Activated naive CD8-positive, alpha-beta T cell treated with anti-CD3 and anti-CD28 coated beads, Interleukin-2, amount 50 U/mL, for 24 hours (primary cell): Measurements from ENCODE around the gene ADGRL4.
"Not testable (repeated sequence)": the region's sequence is repeated elsewhere in the genome, so short reads cannot be mapped to it uniquely, and the experiment has no call there.

Source experiments
- ATAC-seq: fragments of 150-1000 bp; cut with Tn5 transposase; one replicate; pipeline ENCODE4 v1.10.0; 2021
- DNase-seq: peaks from one replicate; pipeline ENCODE4 v3.0.0; 2021
- H3K27ac Mint-ChIP-seq: one replicate; pipeline ENCODE4 v1.8.0; 2021; ENCODE audit warnings: mild to moderate bottlenecking, mixed read lengths
- H3K27me3 Mint-ChIP-seq: one replicate; pipeline ENCODE4 v1.8.0; 2021; ENCODE audit warnings: mixed read lengths
- H3K36me3 Mint-ChIP-seq: one replicate; pipeline ENCODE4 v1.8.0; 2021; ENCODE audit warnings: low read depth, mixed read lengths
- H3K4me1 Mint-ChIP-seq: one replicate; pipeline ENCODE4 v1.8.0; 2021; ENCODE audit warnings: mixed read lengths
- H3K4me3 Mint-ChIP-seq: one replicate; pipeline ENCODE4 v1.8.0; 2021; ENCODE audit warnings: mild to moderate bottlenecking, moderate library complexity, mixed read lengths
- H3K9me3 Mint-ChIP-seq: one replicate; pipeline ENCODE4 v1.8.0; 2021; ENCODE audit warnings: mixed read lengths

ADGRL4 gene

DNA sequence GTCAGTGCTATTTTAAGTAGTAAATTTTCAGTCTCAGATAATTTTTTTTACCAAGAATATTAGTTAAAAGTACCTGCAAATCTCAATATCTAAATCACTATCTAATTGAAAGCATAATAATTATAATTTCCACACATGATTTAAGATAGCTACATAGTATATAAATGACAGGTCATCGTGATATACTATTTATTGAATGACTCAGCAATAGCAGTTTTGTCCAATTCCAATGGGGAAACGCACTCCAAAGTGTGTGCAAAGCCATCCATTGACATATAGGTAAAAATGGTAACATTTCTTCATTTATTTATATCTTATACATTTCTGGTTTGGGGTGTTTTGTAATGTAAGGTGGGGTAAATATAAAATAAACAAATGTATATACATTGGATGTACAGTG lies 19.5 kb downstream of the ADGRL4 start:
- Mint-ChIP-seq H3K4me3 (no peak overlapping the region), H3K36me3 (no peaks in the 10 kb centered on the region)

DNA sequence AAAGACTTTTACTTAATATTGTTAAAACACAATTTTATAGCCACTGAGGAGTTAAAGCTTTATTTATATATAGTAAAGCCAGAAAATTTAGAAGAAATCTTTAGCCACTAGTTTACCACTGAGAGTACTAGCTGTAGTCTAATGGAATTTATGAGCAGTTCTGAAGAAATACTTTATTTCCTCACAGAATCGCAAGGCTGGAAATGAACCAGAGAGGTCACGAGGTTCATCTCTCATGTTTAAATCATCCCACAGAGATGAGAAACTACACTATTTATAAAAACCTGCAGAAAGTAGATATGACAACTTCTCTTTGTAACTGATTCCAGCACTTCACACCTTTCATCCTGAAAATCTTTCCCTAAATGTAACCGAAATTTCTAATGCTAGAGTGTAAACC lies 26.0 kb downstream of the ADGRL4 start:
- Mint-ChIP-seq H3K27ac (no peak overlapping the region), H3K36me3 (no peaks in the 10 kb centered on the region), H3K9me3 (no peaks in the 10 kb centered on the region), H3K27me3 (no peaks in the 10 kb centered on the region), H3K4me1 (no peaks in the 10 kb centered on the region), H3K4me3 (no peak overlapping the region)
- DNase-seq (no peak), ATAC-seq (no peak)

More for the DNA sequence above, 19.5 kb downstream of the ADGRL4 start:
- H3K27ac Mint-ChIP-seq = no peak overlapping the region
- DNase-seq (no peak), ATAC-seq (no peak)
- H3K9me3 Mint-ChIP-seq = no peaks in the 10 kb centered on the region
- no peaks in the 10 kb centered on the region for H3K27me3 Mint-ChIP-seq
- H3K4me1 Mint-ChIP-seq = no peaks in the 10 kb centered on the region

GRCh38 chr1:78972723-78973122 lies 33.8 kb downstream of the ADGRL4 start:
- no peaks in the 10 kb centered on the region for H3K36me3 Mint-ChIP-seq
- no peak overlapping the region for H3K4me3 Mint-ChIP-seq
- H3K27ac Mint-ChIP-seq = no peak overlapping the region

DNA sequence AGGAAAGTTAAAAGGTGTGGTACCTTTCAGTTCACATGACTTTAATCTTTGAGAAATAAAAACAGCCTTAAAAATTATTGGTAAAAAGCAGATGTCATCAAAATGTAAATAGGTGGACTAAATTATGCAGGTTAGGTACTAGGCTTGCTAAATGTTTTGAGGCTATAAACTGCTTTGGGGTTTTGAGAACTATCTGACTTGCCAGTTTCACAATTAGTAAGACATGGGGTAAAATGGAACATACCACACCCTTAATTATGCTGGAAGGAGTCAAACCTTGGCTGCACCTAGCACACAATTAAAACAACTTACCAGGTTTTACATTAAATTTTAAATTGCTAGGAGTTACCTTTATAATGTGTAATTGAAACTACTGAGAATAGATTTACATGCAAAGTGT lies 39.4 kb downstream of the ADGRL4 start:
- not testable (repeated sequence) for ATAC-seq, H3K4me1 Mint-ChIP-seq, H3K27ac Mint-ChIP-seq, H3K4me3 Mint-ChIP-seq, H3K9me3 Mint-ChIP-seq, H3K27me3 Mint-ChIP-seq, DNase-seq, H3K36me3 Mint-ChIP-seq

More at GRCh38 chr1:78972723-78973122, 33.8 kb downstream of the ADGRL4 start:
- DNase-seq (no peak), ATAC-seq (no peak)
- Mint-ChIP-seq H3K27me3 (no peaks in the 10 kb centered on the region), H3K4me1 (no peaks in the 10 kb centered on the region), H3K9me3 (no peaks in the 10 kb centered on the region)

GRCh38 chr1:78958711-78959110 lies 47.8 kb downstream of the ADGRL4 start:
- ATAC-seq (no peak), DNase-seq (no peak)
- Mint-ChIP-seq H3K36me3 (no peaks in the 10 kb centered on the region), H3K4me1 (no peaks in the 10 kb centered on the region), H3K9me3 (no peaks in the 10 kb centered on the region), H3K27me3 (no peaks in the 10 kb centered on the region), H3K4me3 (no peak overlapping the region), H3K27ac (no peak overlapping the region)

DNA sequence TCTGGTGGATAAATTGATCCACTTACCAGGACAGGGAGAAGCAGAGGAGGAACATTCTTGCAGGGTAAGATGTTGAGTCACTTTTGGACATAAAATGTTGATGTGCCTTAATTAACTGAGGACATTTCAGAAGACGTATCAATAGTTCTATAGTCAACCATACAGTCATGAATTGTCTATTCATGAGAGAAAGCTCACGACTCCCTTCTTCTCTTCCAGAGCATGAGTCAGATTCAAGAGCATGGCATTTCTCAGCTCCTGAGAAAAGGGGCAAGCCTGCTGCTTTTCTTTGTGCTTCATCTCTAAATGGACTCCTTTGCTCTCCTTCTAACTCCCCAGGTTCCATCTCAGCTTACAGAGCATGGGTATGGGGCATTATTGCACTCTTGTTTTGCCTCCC lies 55.7 kb downstream of the ADGRL4 start:
- ATAC-seq = no peak

GRCh38 chr1:78949227-78949626 lies 57.3 kb downstream of the ADGRL4 start:
- no peak overlapping the region for H3K27ac Mint-ChIP-seq
- H3K36me3 Mint-ChIP-seq = no peaks in the 10 kb centered on the region
- no peak overlapping the region for H3K4me3 Mint-ChIP-seq
- DNase-seq = no peak
- no peaks in the 10 kb centered on the region for H3K9me3 Mint-ChIP-seq
- no peak for ATAC-seq
- no peaks in the 10 kb centered on the region for H3K27me3 Mint-ChIP-seq
- H3K4me1 Mint-ChIP-seq = no peaks in the 10 kb centered on the region

More for the DNA sequence above, 55.7 kb downstream of the ADGRL4 start:
- no peak for DNase-seq
- no peak overlapping the region for H3K4me3 Mint-ChIP-seq
- H3K4me1 Mint-ChIP-seq = no peaks in the 10 kb centered on the region
- H3K9me3 Mint-ChIP-seq = no peaks in the 10 kb centered on the region
- H3K27me3 Mint-ChIP-seq = no peaks in the 10 kb centered on the region
- H3K36me3 Mint-ChIP-seq = no peaks in the 10 kb centered on the region
- H3K27ac Mint-ChIP-seq = no peak overlapping the region

- H3K36me3 Mint-ChIP-seq = no peaks in the 10 kb centered on the region
- no peak overlapping the region for H3K27ac Mint-ChIP-seq
- H3K27me3 Mint-ChIP-seq = no peaks in the 10 kb centered on the region
- ATAC-seq (no peak), DNase-seq (no peak)
- no peak overlapping the region for H3K4me3 Mint-ChIP-seq
- H3K9me3 Mint-ChIP-seq = no peaks in the 10 kb centered on the region
- no peaks in the 10 kb centered on the region for H3K4me1 Mint-ChIP-seq
These were observed 87.4 kb downstream of the ADGRL4 start for GRCh38 chr1:78919150-78919549.

DNA sequence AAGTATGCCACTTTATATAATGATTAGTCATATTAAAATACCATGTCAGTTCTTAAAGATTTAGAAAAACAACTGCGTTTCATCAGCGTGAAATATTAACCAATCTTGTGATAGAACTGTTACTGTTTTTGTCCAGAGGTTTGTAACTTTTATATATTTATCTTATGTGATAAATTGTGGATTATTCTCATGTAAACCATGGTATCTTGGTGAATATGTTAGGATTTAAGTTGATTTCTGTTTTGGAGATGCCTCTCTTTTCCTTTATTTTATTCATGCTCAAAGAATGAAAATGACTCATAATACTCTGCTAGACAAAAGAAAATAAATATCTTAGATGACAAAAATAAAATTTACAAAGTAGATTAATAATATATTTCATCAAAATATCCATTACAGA lies 88.4 kb downstream of the ADGRL4 start:
- no peak overlapping the region for H3K4me3 Mint-ChIP-seq
- DNase-seq (no peak), ATAC-seq (no peak)
- no peaks in the 10 kb centered on the region for H3K36me3 Mint-ChIP-seq
- H3K4me1 Mint-ChIP-seq = no peaks in the 10 kb centered on the region
- no peaks in the 10 kb centered on the region for H3K27me3 Mint-ChIP-seq
- H3K9me3 Mint-ChIP-seq = no peaks in the 10 kb centered on the region
- no peak overlapping the region for H3K27ac Mint-ChIP-seq

DNA sequence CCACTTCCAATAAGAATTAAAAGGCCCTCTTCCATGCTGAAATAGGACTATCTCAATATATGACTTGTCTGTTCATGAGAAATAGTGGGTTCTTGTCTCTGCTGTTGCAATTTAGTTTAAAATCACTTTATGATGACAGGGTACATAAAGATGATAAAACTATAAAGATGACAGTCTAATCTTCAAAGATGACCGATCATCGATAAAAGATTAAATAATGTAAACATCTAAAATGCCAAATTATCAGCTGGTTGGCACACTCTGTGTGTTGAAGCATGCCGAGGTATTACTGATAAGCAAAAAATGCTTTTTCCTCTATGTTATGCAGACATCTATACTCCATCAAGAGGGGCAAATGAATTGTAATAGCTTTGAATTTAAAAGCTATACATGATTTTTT lies 89.5 kb downstream of the ADGRL4 start:
- Mint-ChIP-seq H3K27me3 (no peaks in the 10 kb centered on the region), H3K4me1 (no peaks in the 10 kb centered on the region)
- ATAC-seq = no peak

GRCh38 chr1:78913950-78914349 lies 92.6 kb downstream of the ADGRL4 start:
- H3K4me1 Mint-ChIP-seq = no peaks in the 10 kb centered on the region
- no peak for DNase-seq
- ATAC-seq = no peak
- no peaks in the 10 kb centered on the region for H3K27me3 Mint-ChIP-seq
- no peaks in the 10 kb centered on the region for H3K36me3 Mint-ChIP-seq
- H3K4me3 Mint-ChIP-seq = no peak overlapping the region
- H3K9me3 Mint-ChIP-seq = no peaks in the 10 kb centered on the region
- H3K27ac Mint-ChIP-seq = no peak overlapping the region

More for the DNA sequence above, 89.5 kb downstream of the ADGRL4 start:
- DNase-seq = no peak
- Mint-ChIP-seq H3K27ac (no peak overlapping the region), H3K9me3 (no peaks in the 10 kb centered on the region), H3K4me3 (no peak overlapping the region), H3K36me3 (no peaks in the 10 kb centered on the region)

GRCh38 chr1:78911956-78912880 lies 94.3 kb downstream of the ADGRL4 start:
- H3K4me3 Mint-ChIP-seq = no peak overlapping the region
- no peaks in the 10 kb centered on the region for H3K27me3 Mint-ChIP-seq
- H3K9me3 Mint-ChIP-seq = no peaks in the 10 kb centered on the region
- H3K27ac Mint-ChIP-seq = no peak overlapping the region
- no peaks in the 10 kb centered on the region for H3K36me3 Mint-ChIP-seq
- ATAC-seq (no peak), DNase-seq (no peak)
- no peaks in the 10 kb centered on the region for H3K4me1 Mint-ChIP-seq

DNA sequence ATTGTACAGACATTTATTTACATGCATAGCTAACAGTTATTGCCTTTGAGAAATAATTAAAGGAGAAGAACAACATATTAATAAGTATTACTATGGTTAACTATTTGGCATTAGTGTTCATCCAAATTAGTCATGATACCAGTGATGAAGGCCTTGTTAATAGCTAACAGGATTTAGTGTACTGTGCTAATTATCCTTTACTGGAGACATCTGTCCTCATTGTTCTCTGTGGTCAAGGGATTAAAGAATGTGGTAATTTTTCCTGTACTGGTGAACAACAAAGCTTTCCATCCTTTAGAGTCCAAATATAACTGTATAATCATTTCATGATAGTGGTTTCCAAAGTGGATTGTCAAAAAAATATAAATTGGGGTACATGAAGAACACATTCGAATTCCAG lies 103.9 kb downstream of the ADGRL4 start:
- DNase-seq = no peak
- Mint-ChIP-seq H3K4me3 (no peak overlapping the region), H3K27me3 (no peaks in the 10 kb centered on the region), H3K36me3 (no peaks in the 10 kb centered on the region), H3K9me3 (peaks cover 5% of the 10 kb centered on the region), H3K27ac (no peak overlapping the region), H3K4me1 (no peaks in the 10 kb centered on the region)
- no peak for ATAC-seq

- ATAC-seq = no peak
- Mint-ChIP-seq H3K27me3 (no peaks in the 10 kb centered on the region), H3K36me3 (no peaks in the 10 kb centered on the region), H3K4me1 (no peaks in the 10 kb centered on the region), H3K4me3 (no peak overlapping the region), H3K27ac (no peak overlapping the region), H3K9me3 (peaks cover 2% of the 10 kb centered on the region)
- no peak for DNase-seq
These were observed 111.7 kb downstream of the ADGRL4 start for GRCh38 chr1:78894811-78895210.

- Mint-ChIP-seq H3K9me3 (no peaks in the 10 kb centered on the region), H3K36me3 (no peaks in the 10 kb centered on the region), H3K27ac (no peak overlapping the region), H3K27me3 (no peaks in the 10 kb centered on the region), H3K4me3 (no peak overlapping the region), H3K4me1 (no peaks in the 10 kb centered on the region)
- ATAC-seq (no peak), DNase-seq (no peak)
These were observed 114.2 kb downstream of the ADGRL4 start for GRCh38 chr1:78892260-78892840.
